Prostate gland (tissue), 2 donors: Measurements from ENCODE around the gene HDAC6. TPM values are rescaled to one million over a fixed set of nuclear protein-coding genes. Genes with fewer than 3 reads are reported as not detected.

Source experiments
- DNase-seq: peaks from one replicate; pipeline ENCODE4 v3.0.0-alpha.2; 2019; ENCODE audit warnings: low spot score
- H3K27ac ChIP-seq, 2 donors: fragments of 200-600 bp; sonication (generic); 2 replicates each; pipeline ENCODE4 v1.5.1; 2017 to 2019
- H3K27me3 ChIP-seq: fragments of 200-600 bp; sonication (generic); replicated peaks from 2 replicates; pipeline ENCODE4 v1.5.1; 2019; ENCODE audit not compliant: insufficient read depth
- H3K36me3 ChIP-seq, 2 donors: fragments of 200-600 bp; sonication (generic); 1 replicate in 1 of 2; 2 replicates in 1 of 2; pipeline versions ENCODE4 v1.5.1 to v1.8.1; 2017 to 2019
- H3K4me1 ChIP-seq: fragments of 200-600 bp; sonication (generic); replicated peaks from 2 replicates; pipeline ENCODE4 v1.5.1; 2019
- H3K4me3 ChIP-seq, 2 donors: fragments of 200-600 bp; sonication (generic); 2 replicates each; pipeline ENCODE4 v1.5.1; 2017 to 2019
- H3K9me3 ChIP-seq: fragments of 200-600 bp; sonication (generic); 2 replicates; pipeline ENCODE4 v1.5.1; 2017
- POLR2A ChIP-seq: fragments of 450-650 bp; IDR thresholded peaks from one replicate; pipeline ENCODE4 v1.6.1; 2016; ENCODE audit warnings: antibody characterized with exemption, mild to moderate bottlenecking
- POLR2AphosphoS5 ChIP-seq: sonication (generic); formaldehyde crosslinking; IDR thresholded peaks from one replicate; pipeline ENCODE4 v1.6.1; 2017; ENCODE audit warnings: antibody characterized with exemption
- WGBS: methylation state at CpG from one replicate; pipeline ENCODE4 v1.1.5; 2018; 5-methylcytosine and 5-hydroxymethylcytosine counted together
- intact Hi-C: fragments of 100-400 bp; cut with DNase I; formaldehyde crosslinking; loops from one replicate; pipeline ENCODE4 v1.14.2; 2022
- total RNA-seq, 2 donors: library from RNA; depleted of rRNA; stranded (reverse); fragments of >200 nt; gene quantifications; one replicate each; pipeline ENCODE4 v1.1.0, GENCODE V29; 2016
- TF ChIP-seq, protein P1 (sequence below), 4 experiments: fragments of 200-600 bp in 2 of 4; fragments of 450-650 bp in 2 of 4; sonication (generic) in 2 of 4; IDR thresholded peaks; 1 replicate in 3 of 4; 2 replicates in 1 of 4; pipeline ENCODE4 v1.5.1; 2016 to 2019; ENCODE audit warnings: antibody characterized with exemption in 4 of 4, mild to moderate bottlenecking in 2 of 4, moderate library complexity in 2 of 4

HDAC6 gene
- total RNA-seq, 2 donors from 2014 or later: 102 to 113 TPM

DNA sequence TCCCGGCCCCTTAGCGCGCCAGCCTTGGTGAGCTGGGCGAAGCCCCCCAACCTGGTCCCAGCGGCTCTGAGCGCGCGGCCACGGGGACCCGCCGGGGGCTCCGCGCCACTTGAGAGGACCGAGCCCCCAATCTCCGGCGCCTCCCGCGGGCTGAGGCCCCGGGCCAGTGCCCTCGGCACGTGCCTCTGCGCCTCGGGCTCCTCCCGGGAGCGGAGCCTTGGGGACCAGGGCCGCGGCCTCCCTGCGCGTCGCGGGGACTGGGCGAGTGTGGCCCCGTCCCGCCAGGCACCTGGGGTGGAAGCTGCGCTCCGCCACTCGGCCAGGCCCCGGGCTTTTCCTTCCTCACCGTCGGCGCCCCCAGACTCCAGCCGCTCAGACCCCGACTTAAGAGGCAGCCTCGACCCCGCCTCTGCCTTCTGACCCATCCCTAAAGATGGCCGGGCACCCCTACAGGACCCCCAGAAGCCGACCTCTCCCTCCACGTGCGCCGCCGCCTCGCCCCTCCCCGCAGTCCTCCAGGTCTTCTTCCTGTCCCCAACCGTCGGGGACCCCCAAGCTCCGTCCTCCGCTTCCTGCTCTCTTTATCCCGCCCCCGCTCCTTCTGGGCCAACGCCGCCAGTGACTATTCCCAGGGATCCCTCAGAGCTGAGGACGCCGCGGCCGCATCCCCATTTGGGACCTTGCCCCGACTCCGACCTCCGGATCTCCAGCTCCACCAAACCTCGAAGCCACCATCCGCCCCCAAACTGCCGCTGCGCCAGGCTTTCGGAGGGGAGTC lies 25.2 kb downstream of the HDAC6 start:
- WGBS: 71% methylated on average over 28 of the region's 73 CpGs

DNA sequence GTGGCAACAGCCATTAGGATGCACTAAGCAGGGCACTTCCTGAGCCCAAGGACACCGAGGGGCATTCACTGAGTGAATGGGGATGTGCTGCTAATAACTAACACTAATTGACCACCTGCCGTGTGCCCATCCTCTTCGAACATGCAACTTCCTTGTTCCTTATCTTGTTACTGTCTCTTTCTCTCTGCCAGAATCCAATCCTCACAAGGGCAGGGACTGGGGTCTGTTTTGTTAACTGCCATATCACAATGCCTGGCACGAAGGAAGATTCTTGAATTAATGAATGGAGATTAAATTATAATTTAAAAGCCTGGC lies 25.7 kb downstream of the HDAC6 start:
- intact Hi-C loops: no loop called here

More for the DNA sequence above, 25.2 kb downstream of the HDAC6 start:
- Histone ChIP-seq H3K4me1 (no peaks in the 10 kb centered on the region), H3K9me3 (no peaks in the 10 kb centered on the region), H3K27me3 (no peaks in the 10 kb centered on the region), H3K27ac (no peak overlapping the region), H3K4me3 (no peak overlapping the region), H3K36me3 (no peaks in the 10 kb centered on the region)
- DNase-seq: no peak
- intact Hi-C loops: no loop called here
- TF ChIP-seq, protein P1, sequence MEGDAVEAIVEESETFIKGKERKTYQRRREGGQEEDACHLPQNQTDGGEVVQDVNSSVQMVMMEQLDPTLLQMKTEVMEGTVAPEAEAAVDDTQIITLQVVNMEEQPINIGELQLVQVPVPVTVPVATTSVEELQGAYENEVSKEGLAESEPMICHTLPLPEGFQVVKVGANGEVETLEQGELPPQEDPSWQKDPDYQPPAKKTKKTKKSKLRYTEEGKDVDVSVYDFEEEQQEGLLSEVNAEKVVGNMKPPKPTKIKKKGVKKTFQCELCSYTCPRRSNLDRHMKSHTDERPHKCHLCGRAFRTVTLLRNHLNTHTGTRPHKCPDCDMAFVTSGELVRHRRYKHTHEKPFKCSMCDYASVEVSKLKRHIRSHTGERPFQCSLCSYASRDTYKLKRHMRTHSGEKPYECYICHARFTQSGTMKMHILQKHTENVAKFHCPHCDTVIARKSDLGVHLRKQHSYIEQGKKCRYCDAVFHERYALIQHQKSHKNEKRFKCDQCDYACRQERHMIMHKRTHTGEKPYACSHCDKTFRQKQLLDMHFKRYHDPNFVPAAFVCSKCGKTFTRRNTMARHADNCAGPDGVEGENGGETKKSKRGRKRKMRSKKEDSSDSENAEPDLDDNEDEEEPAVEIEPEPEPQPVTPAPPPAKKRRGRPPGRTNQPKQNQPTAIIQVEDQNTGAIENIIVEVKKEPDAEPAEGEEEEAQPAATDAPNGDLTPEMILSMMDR (IDR thresholded peaks at IDR 0.05): no peak

DNA sequence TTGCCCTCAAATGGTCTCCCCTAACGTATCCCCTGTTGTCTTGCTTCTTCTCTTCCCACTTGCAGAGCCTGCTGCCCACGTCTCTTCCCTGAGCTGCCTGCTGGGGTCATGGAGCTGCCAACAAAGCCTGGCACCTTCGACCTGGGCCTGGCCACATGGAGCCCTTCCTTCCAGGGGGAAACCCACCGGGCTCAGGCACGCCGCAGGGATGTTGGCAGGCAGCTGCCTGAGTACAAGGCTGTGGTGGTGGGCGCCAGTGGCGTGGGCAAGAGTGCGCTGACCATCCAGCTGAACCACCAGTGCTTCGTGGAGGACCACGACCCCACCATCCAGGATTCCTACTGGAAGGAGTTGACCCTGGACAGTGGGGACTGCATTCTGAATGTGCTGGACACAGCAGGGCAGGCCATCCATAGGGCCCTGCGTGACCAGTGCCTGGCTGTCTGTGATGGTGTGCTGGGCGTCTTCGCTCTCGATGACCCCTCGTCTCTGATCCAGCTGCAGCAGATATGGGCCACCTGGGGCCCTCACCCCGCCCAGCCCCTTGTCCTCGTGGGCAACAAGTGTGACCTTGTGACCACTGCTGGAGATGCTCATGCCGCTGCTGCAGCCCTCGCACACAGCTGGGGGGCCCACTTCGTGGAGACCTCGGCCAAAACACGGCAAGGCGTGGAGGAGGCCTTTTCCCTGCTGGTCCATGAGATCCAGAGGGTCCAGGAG lies 27.3 kb downstream of the HDAC6 start:
- Histone ChIP-seq H3K4me1 (no peaks in the 10 kb centered on the region), H3K36me3 (no peaks in the 10 kb centered on the region), H3K27ac (no peak overlapping the region), H3K27me3 (no peaks in the 10 kb centered on the region), H3K9me3 (no peaks in the 10 kb centered on the region), H3K4me3 (no peak overlapping the region)
- WGBS: 84% methylated on average over 12 of the region's 24 CpGs
- TF ChIP-seq POLR2A: no peak
- TF ChIP-seq POLR2AphosphoS5: no peak
- TF ChIP-seq, protein P1 (IDR thresholded peaks at IDR 0.05): no peak
- intact Hi-C loops: no loop called here
- DNase-seq: no peak

More for the DNA sequence above, 25.7 kb downstream of the HDAC6 start:
- Histone ChIP-seq H3K27ac (no peak overlapping the region), H3K4me3 (no peak overlapping the region), H3K9me3 (no peaks in the 10 kb centered on the region), H3K36me3 (no peaks in the 10 kb centered on the region), H3K4me1 (no peaks in the 10 kb centered on the region), H3K27me3 (no peaks in the 10 kb centered on the region)
- no peak for TF ChIP-seq POLR2A
- TF ChIP-seq, protein P1 (IDR thresholded peaks at IDR 0.05): no peak
- TF ChIP-seq POLR2AphosphoS5: no peak
- WGBS: 56% methylated on average over 4 of the region's 4 CpGs
- no peak for DNase-seq

DNA sequence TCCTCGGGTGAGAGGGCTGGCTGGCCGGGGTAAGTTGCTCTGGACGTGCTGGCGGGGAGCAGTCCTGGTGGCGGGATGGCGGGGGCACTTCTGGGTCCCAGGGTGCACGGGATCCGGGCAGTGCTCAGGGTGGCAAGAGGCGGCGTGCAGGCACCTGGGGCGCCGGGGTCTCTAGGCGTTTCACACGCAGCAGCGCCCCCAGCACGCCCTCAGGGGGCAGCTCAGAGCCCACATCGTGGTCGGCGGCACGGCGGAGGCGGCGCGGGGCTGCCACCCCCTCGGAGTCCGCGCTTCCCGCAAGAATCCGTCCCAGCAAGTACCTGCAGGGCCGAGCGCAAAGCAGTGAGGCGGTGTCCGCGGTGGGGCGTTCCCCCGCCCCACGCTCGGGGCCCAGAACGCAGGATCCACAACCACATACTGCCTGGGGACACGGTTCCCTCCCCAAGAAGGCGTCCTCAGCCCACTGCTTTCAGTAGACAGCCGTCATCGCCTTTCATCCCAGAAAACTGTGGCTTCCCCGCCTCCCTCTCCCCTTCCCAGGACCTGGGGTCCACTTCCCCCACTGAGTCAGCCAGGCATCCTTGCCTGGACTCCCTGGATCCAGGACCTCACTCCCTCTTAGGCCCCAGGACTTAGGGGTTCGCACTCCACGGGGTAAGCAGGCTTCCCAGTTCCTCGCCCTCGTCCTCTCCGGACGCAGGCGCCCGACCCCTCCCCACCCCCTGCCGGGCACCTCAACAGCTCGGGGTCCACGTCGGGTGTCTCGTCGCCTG lies 29.5 kb downstream of the HDAC6 start:
- H3K4me3 ChIP-seq: no peak overlapping the region

More for the DNA sequence above, 29.5 kb downstream of the HDAC6 start:
- intact Hi-C loops: no loop called here
- no peak for DNase-seq
- Histone ChIP-seq H3K9me3 (no peaks in the 10 kb centered on the region), H3K36me3 (no peaks in the 10 kb centered on the region), H3K4me1 (no peaks in the 10 kb centered on the region), H3K27me3 (no peaks in the 10 kb centered on the region), H3K27ac (no peak overlapping the region)
- TF ChIP-seq, protein P1 (IDR thresholded peaks at IDR 0.05): no peak
- no peak for TF ChIP-seq POLR2A
- no peak for TF ChIP-seq POLR2AphosphoS5
- WGBS: 42% methylated on average over 11 of the region's 58 CpGs
